ENCODE results near the gene KRTAP5-4.

KRTAP5-4 gene

GRCh38 chr11:1639666-1640065, 17.7 kb upstream of the KRTAP5-4 start:
- H3K4me3 ChIP-seq (ENCODE audit: low read length): no peak overlapping the region
- DNase-seq (ENCODE audit: low read depth): no peak
- TF ChIP-seq CTCF (conservative IDR thresholded peaks at IDR 0.05; ENCODE audit: low read length): no peak

GRCh38 chr11:1639102-1639620, 17.2 kb upstream of the KRTAP5-4 start:
- no peak for DNase-seq (ENCODE audit: low read depth)
- no peak overlapping the region for H3K4me3 ChIP-seq (ENCODE audit: low read length)
- no peak for TF ChIP-seq CTCF (conservative IDR thresholded peaks at IDR 0.05; ENCODE audit: low read length)

GRCh38 chr11:1638344-1638743, 16.4 kb upstream of the KRTAP5-4 start:
- no peak overlapping the region for H3K4me3 ChIP-seq (ENCODE audit: low read length)
- DNase-seq (ENCODE audit: low read depth): no peak
- TF ChIP-seq CTCF (conservative IDR thresholded peaks at IDR 0.05; ENCODE audit: low read length): no peak

- no peak overlapping the region for H3K4me3 ChIP-seq (ENCODE audit: low read length)
- no peak for TF ChIP-seq CTCF (conservative IDR thresholded peaks at IDR 0.05; ENCODE audit: low read length)
- no peak for DNase-seq (ENCODE audit: low read depth)
These were observed 15.7 kb upstream of the KRTAP5-4 start for GRCh38 chr11:1637628-1638027.

GRCh38 chr11:1636291-1636950, 14.5 kb upstream of the KRTAP5-4 start:
- DNase-seq (ENCODE audit: low read depth): no peak
- H3K4me3 ChIP-seq (ENCODE audit: low read length): no peak overlapping the region
- TF ChIP-seq CTCF (conservative IDR thresholded peaks at IDR 0.05; ENCODE audit: low read length): no peak

GRCh38 chr11:1633864-1634263, 11.9 kb upstream of the KRTAP5-4 start:
- no peak for DNase-seq (ENCODE audit: low read depth)
- no peak overlapping the region for H3K4me3 ChIP-seq (ENCODE audit: low read length)
- TF ChIP-seq CTCF (conservative IDR thresholded peaks at IDR 0.05; ENCODE audit: low read length): no peak

- no peak for DNase-seq (ENCODE audit: low read depth)
- no peak overlapping the region for H3K4me3 ChIP-seq (ENCODE audit: low read length)
- TF ChIP-seq CTCF (conservative IDR thresholded peaks at IDR 0.05; ENCODE audit: low read length): no peak
These were observed 10.2 kb upstream of the KRTAP5-4 start for GRCh38 chr11:1632053-1632714.

Data from AG10803 (cell line).